Activated CD8-positive, alpha-beta memory T cell treated with anti-CD3 and anti-CD28 coated beads, Interleukin-2, amount 50 U/mL, for 1 hour (primary cell): ENCODE data around the gene UBAP2L.
A peak's percentile ranks its signal among the peaks of the same experiment; 100 is the strongest.
"Not testable (repeated sequence)": the region's sequence is repeated elsewhere in the genome, so short reads cannot be mapped to it uniquely, and the experiment has no call there.

ENCODE experiments used
- DNase-seq: peaks from one replicate; pipeline ENCODE4 v3.0.0-alpha.2; 2020; ENCODE audit errors: extremely low read depth

UBAP2L gene

GRCh38 chr1:154253671-154254070, 32.9 kb downstream of the UBAP2L start:
- no peak for DNase-seq

DNA sequence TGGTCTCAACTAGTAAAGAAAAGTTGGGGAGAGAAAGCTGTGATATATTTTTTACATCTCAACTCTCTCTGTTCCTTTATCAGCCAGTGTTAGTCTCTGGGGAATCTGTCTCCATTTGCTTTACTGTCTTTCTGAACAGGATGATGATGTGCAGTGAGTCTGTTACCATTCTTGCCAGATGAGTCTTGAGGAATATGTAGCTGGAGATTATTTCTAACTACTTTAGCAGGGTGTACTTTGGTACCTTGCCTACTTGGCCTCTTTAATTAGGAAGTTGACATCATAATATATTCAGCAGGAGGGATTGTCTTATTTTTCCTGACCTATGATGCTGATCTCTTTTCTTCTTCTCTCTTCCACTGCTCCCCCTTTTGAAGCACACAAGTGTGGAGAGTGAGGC, 35.9 kb downstream of the UBAP2L start:
- no peak for DNase-seq

DNA sequence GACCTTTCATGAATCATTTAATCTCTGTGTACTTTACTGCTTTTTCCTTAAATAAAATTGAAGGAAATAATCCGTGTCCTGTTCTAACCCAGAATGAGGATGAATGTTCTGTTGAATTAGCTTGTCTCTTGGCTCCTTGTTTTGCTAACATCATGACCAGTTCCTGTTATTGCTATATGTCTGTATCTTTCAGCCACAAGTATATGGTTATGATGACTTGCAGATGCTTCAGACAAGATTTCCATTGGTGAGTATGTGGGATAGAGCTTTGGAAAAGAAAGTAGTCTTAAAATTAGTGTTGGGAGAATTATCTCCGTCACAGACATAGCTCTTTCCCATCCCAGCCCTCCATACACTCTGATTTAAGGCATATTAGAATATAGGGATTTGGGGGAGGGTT, 38.0 kb downstream of the UBAP2L start:
- no peak for DNase-seq

DNA sequence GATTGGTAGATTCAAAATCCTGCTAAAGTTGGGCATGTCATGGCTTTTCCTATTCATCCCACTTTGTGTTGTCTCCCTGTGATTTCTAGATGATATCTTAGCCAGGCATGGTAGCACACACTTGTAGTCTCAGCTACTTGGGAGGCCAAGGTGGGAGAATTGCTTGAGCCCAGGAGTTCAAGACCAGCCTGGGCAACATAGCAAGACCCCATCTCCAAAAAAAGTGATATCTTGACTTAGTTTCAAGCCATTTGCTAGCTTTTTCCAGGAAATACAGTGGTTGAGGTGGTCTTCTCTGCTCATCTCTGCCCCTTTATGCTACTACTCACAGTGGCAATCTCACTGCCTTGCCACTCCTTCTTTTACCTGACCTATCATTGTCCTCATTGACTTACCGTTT, 39.4 kb downstream of the UBAP2L start:
- no peak for DNase-seq

- no peak for DNase-seq
These were observed 42.9 kb downstream of the UBAP2L start for GRCh38 chr1:154263465-154264332.

- DNase-seq = no peak
These were observed 43.7 kb downstream of the UBAP2L start for GRCh38 chr1:154264454-154264853.

DNA sequence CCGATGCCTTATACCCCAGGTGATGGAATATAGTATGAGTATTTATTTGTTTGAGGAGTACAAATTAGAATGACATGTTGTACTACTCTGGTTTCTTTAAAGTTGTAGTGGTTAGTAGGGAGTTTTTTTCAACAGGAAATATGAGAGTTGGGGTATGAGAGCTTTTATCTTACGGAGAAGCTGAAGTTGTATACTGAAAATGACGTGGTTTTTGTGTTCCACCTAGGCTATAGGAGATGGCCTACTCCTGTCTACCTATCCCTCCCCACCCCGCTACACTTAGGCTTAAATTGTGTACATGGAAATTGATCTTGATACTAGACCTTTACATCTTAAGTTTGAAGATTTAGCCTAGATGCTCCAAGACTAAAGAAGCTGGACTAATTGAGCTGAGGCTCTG, 44.8 kb downstream of the UBAP2L start:
- DNase-seq = no peak

GRCh38 chr1:154270833-154271232, 50.1 kb downstream of the UBAP2L start:
- no peak for DNase-seq

DNA sequence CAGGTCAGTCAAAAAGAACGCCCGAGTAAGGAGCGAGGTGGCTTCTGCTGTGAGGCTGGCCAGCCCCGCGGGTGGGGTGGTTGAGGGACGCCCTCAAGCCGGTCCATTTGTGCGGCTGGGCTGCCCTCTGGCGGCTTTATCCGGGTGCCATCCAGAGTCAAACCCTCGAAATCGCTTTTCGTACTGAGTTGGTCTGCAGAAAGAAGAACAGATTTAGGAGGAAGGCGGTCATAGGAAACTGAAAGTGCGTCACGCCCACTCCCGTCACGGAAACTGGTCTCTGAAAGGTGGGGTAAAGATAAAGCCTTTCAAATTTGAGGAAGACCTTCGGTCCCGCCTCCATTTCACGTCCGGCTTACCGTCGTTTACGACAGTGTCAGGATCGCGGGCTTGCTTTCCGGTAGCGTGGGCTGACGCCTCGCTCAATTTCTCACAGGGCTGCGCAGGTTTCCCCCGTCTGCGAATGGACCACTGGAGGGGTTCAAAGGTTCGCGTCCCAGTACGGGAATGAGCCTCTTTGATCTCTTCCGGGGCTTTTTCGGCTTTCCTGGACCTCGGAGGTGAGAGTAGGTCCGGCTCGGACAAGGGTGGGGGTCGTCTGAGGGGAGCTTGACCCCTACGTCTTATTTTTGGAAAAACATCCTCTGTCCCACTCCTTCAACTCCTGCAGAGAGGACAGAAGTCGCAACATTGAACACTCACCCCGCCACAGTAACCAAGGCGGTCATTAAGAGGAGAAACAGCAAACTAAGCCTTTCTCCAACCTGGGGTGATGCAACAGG, 51.7 kb downstream of the UBAP2L start, which contains the start of gene HAX1:
TSS of gene HAX1 (plus strand) at position 413 of the 782 bp plus-strand sequence. CDS start at position 508, 95 bp downstream.
- peak; percentile 95 for DNase-seq

GRCh38 chr1:154272999-154273563, 52.3 kb downstream of the UBAP2L start:
- DNase-seq = no peak

- DNase-seq = no peak
These were observed 56.0 kb downstream of the UBAP2L start for GRCh38 chr1:154276797-154277196.

DNA sequence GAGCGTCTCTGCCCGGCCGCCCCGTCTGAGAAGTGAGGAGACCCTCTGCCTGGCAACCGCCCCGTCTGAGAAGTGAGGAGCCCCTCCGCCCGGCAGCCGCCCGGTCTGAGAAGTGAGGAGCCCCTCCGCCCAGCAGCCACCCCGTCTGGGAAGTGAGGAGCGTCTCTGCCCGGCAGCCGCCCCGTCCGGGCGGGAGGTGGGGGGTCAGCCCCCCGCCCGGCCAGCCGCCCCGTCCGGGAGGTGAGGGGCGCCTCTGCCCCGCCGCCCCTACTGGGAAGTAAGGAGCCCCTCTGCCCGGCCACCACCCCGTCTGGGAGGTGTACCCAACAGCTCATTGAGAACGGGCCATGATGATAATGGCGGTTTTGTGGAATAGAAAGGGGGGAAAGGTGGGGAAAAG, 66.8 kb downstream of the UBAP2L start:
- not testable (repeated sequence) for DNase-seq

GRCh38 chr1:154288661-154289060, 67.9 kb downstream of the UBAP2L start:
- no peak for DNase-seq

- DNase-seq = no peak
These were observed 70.2 kb downstream of the UBAP2L start for GRCh38 chr1:154290921-154291320.

- no peak for DNase-seq
These were observed 74.9 kb downstream of the UBAP2L start for GRCh38 chr1:154295408-154296235.

GRCh38 chr1:154301582-154301981, 80.8 kb downstream of the UBAP2L start:
- no peak for DNase-seq

GRCh38 chr1:154304664-154305337, 84.0 kb downstream of the UBAP2L start:
- no peak for DNase-seq

- DNase-seq = no peak
These were observed 85.4 kb downstream of the UBAP2L start for GRCh38 chr1:154306151-154306550.

GRCh38 chr1:154307670-154308270, 87.0 kb downstream of the UBAP2L start:
- not testable (repeated sequence) for DNase-seq

DNA sequence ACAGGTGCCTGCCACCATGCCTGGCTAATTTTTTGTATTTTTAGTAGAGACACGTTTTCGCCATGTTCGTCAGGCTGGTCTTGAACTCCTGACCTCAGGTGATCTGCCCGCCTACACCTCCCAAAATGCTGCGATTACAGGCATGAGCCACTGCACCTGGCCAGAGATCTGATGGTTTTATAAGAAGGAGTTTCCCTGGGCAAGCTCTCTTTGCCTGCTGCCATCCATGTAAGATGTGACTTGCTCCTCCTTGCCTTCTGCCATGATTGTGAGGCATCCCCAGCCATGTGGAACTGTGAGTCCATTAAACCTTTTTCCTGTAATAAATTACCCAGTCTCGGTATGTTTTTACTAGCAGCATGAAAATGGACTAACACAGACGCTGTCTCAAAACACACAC, 88.4 kb downstream of the UBAP2L start:
- not testable (repeated sequence) for DNase-seq
